Measurements from ENCODE around the gene LGALS16. TPM values are rescaled to one million over a fixed set of nuclear protein-coding genes. Genes with fewer than 3 reads are reported as not detected.
"Not testable (repeated sequence)": the region's sequence is repeated elsewhere in the genome, so short reads cannot be mapped to it uniquely, and the experiment has no call there.

The LGALS16 gene
- total RNA-seq, 1 donor from 2014 or later: not detected

DNA sequence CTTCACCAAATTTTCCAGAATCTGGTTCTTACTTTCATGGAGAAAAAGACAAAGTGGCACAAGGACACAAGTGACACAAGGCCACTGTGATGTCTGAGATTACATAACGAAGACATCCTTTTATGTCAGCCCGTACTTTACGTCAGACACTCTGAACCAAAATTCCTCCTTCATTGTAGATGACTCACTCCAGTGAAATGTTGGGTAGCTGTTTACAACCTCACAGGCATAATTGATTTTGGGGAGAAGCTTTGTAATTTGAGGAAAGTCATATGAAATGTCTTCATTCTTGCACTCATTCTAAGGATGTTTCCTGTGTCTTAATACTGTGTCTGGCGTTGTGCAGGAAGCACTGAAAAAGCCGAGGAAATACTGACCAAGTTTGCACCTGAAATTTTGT lies 28.6 kb downstream of the LGALS16 start:
- H3K4me3 Mint-ChIP-seq: no peak overlapping the region
- peaks cover 21% of the 10 kb centered on the region for H3K4me1 Mint-ChIP-seq
- H3K9me3 Mint-ChIP-seq: peaks cover 2% of the 10 kb centered on the region
- peaks cover 3% of the 10 kb centered on the region for H3K36me3 Mint-ChIP-seq (ENCODE audit: low read depth)
- DNase-seq: no peak
- no peak overlapping the region for H3K27ac Mint-ChIP-seq
- no peaks in the 10 kb centered on the region for H3K27me3 Mint-ChIP-seq
- intact Hi-C loops (cut with micrococcal nuclease): no loop called here

DNA sequence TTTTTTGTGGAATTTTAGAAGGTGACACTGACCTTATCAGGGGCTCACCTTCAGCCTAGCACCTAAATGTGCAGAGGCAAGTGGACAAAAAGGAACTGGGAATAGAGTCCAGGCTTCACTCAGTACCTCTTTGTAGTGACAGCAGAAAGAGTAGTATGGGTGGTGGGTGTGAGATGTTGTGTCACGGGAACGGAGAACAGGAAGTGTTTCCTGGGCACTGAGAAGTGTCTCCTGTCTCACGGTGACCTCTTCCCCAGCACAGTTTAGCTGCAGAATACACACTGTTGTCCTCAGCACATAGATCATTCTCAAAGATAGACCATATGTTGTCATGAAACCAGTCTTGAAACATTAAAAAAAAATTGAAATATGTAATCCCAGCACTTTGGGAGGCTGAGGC lies 31.0 kb downstream of the LGALS16 start:
- intact Hi-C loops (cut with micrococcal nuclease): no loop called here
- Mint-ChIP-seq H3K27ac (no peak overlapping the region), H3K9me3 (peaks cover 9% of the 10 kb centered on the region), H3K36me3 (ENCODE audit: low read depth) (peaks cover 3% of the 10 kb centered on the region), H3K4me1 (peaks cover 6% of the 10 kb centered on the region), H3K27me3 (peaks cover 6% of the 10 kb centered on the region), H3K4me3 (no peak overlapping the region)
- no peak for DNase-seq

DNA sequence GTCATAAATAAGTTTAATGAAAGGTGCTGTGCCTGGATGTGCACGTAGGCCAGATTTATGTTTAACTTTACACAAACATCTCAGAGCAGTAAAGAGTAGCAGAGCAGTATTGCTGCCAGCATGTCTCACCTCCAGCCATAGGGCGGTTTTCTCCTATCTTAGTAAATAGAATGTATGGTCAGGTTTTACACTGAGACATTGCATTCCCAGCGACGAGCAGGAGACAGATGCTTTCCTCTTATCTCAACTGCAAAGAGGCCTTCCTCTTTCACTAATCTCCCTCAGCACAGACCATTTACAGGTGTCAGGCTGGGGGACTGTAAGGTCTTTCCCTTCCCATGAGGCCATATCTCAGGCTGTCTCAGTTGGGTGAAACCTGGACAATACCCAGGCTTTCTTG lies 32.9 kb downstream of the LGALS16 start:
- intact Hi-C loops (cut with micrococcal nuclease); H3K9me3 Mint-ChIP-seq; H3K27ac Mint-ChIP-seq; H3K4me3 Mint-ChIP-seq; DNase-seq; H3K36me3 Mint-ChIP-seq (ENCODE audit: low read depth): not testable (repeated sequence)
- H3K27me3 Mint-ChIP-seq: peaks cover 11% of the 10 kb centered on the region
- H3K4me1 Mint-ChIP-seq: peaks cover 15% of the 10 kb centered on the region

DNA sequence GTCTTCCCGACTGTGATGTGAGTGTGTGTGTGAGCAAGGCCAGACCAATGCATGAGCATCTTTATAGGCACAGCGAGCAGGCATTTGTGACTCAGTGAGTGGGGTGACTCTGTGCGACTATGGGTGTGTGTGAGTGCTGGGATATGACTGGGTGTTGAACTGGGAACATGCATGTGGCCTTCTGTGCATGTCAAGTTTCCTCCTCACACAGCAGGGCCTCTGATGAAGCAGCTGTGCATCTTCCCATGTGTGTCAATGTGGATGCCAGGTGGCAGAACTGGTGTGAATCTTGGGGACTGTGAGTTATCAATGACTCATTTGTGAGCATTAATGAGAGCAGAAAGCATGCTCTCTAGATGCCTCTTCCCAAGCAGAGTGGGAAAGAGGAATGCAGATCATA lies 36.5 kb downstream of the LGALS16 start:
- peaks cover 9% of the 10 kb centered on the region for H3K4me1 Mint-ChIP-seq
- no peak for DNase-seq
- peaks cover 9% of the 10 kb centered on the region for H3K9me3 Mint-ChIP-seq
- no peak overlapping the region for H3K27ac Mint-ChIP-seq
- intact Hi-C loops (cut with micrococcal nuclease): no loop called here
- H3K36me3 Mint-ChIP-seq (ENCODE audit: low read depth): no peaks in the 10 kb centered on the region
- H3K27me3 Mint-ChIP-seq: peaks cover 18% of the 10 kb centered on the region
- H3K4me3 Mint-ChIP-seq: no peak overlapping the region

DNA sequence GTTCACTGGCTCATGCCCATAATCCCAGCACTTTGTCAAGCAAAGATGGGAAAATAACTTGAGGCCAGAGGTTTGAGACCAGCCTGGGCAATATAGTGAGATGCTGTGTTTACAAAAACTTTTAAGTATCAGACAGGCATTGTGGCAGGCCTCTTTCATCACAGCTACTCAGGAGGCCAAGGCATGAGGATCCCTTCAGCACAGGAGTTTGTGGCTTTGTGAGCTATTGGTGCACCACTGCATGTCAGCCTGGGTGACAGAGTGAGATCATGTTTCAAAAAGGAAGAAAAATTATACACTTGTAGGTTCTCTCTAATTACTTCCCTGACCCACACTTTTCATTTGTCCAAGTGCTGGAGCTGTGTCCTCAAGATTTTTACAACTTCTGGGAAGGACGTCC lies 37.1 kb downstream of the LGALS16 start:
- H3K36me3 Mint-ChIP-seq (ENCODE audit: low read depth): no peaks in the 10 kb centered on the region
- intact Hi-C loops (cut with micrococcal nuclease): no loop called here
- H3K27ac Mint-ChIP-seq: no peak overlapping the region
- H3K4me1 Mint-ChIP-seq: peaks cover 9% of the 10 kb centered on the region
- DNase-seq: no peak
- H3K9me3 Mint-ChIP-seq: peaks cover 9% of the 10 kb centered on the region
- H3K27me3 Mint-ChIP-seq: peaks cover 18% of the 10 kb centered on the region
- no peak overlapping the region for H3K4me3 Mint-ChIP-seq

DNA sequence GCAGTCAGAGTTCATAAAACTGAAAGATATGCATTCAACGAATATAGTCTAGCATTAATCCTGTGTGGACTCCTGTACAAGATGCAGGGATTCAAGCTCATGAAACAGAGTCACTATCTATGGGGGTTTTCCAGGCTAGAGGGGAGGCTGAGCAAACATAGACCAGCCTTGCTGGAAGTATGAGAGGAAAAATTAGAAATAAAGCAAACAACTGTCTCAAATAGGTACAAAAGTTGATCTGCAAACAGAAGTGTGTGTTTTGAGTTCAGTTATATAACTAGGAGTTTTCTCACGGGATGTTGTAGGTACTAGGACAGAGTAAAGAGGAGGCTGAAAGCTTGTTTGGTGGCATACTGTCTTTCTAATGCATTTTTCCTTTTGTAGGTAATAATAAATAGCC lies 40.0 kb downstream of the LGALS16 start:
- Mint-ChIP-seq H3K36me3 (ENCODE audit: low read depth) (no peaks in the 10 kb centered on the region), H3K9me3 (no peaks in the 10 kb centered on the region), H3K27me3 (peaks cover 14% of the 10 kb centered on the region), H3K4me1 (peaks cover 9% of the 10 kb centered on the region), H3K4me3 (no peak overlapping the region), H3K27ac (no peak overlapping the region)
- intact Hi-C loops (cut with micrococcal nuclease): no loop called here
- DNase-seq: no peak

DNA sequence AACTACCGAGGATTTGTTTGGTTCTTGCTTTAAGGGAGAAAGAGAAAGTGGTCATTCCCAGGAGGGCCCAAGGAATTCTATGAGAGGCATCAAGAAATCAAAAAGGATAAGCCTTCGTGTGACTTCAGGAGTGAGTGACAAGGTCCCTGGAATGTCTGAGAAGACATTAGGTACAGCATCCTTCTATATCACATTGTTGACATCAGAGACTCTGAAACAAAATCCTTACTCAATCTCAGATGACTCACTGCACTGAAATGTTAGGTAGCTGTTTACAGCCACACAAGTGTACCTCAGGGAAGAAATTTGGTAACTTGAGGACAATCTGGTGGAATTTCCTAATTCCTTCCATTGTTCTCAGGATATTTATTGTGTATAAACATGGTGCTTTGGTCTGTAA lies 40.7 kb downstream of the LGALS16 start:
- Mint-ChIP-seq H3K4me1 (peaks cover 9% of the 10 kb centered on the region), H3K4me3 (no peak overlapping the region), H3K27me3 (peaks cover 11% of the 10 kb centered on the region), H3K36me3 (ENCODE audit: low read depth) (no peaks in the 10 kb centered on the region), H3K9me3 (no peaks in the 10 kb centered on the region), H3K27ac (no peak overlapping the region)
- intact Hi-C loops (cut with micrococcal nuclease): no loop called here
- DNase-seq: no peak

DNA sequence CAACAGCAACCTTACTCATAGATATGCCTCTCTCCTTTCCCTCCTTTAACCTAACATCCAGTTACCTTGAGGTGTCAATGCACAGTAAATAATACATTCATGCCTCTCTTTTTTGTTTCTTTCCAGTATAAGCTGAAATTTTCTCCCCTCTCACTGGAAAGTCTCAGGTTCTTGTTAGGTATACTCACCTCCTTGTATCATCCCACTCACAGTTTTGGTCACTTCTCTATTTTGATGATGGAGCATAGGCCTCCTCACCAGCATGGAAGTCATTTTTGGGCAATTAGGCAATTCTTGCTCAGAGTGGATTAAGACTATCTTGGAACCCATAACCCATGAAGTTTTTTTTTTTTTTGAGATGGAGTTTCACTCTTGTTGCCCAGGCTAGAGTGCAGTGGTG lies 42.8 kb downstream of the LGALS16 start:
- H3K4me1 Mint-ChIP-seq: no peaks in the 10 kb centered on the region
- no peak overlapping the region for H3K4me3 Mint-ChIP-seq
- DNase-seq: no peak
- H3K27me3 Mint-ChIP-seq: peaks cover 7% of the 10 kb centered on the region
- H3K27ac Mint-ChIP-seq: no peak overlapping the region
- no peaks in the 10 kb centered on the region for H3K36me3 Mint-ChIP-seq (ENCODE audit: low read depth)
- intact Hi-C loops (cut with micrococcal nuclease): no loop called here
- no peaks in the 10 kb centered on the region for H3K9me3 Mint-ChIP-seq

DNA sequence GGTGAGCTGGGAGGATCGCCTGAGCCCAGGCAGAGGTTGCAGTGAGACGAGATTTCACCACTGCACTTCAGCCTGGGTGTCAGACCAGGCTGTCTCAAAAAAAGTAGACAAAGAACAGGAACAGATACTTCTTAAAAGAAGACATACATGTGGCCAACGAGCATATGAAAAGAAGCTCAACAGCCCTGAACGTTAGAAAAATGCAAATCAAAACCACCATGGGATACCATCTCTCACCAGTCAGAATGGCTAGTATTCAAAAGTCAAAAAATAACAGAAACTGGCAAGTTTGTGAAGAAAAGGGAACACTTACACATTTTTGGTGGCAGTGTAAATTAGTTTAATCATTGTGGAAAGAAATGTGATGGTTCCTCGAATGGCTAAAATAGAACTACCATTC lies 45.6 kb downstream of the LGALS16 start:
- Mint-ChIP-seq H3K36me3 (ENCODE audit: low read depth) (peaks cover 3% of the 10 kb centered on the region), H3K4me1 (peaks cover 19% of the 10 kb centered on the region), H3K27me3 (peaks cover 3% of the 10 kb centered on the region), H3K27ac (no peak overlapping the region), H3K4me3 (no peak overlapping the region), H3K9me3 (peaks cover 3% of the 10 kb centered on the region)
- intact Hi-C loops (cut with micrococcal nuclease): no loop called here
- DNase-seq: no peak

DNA sequence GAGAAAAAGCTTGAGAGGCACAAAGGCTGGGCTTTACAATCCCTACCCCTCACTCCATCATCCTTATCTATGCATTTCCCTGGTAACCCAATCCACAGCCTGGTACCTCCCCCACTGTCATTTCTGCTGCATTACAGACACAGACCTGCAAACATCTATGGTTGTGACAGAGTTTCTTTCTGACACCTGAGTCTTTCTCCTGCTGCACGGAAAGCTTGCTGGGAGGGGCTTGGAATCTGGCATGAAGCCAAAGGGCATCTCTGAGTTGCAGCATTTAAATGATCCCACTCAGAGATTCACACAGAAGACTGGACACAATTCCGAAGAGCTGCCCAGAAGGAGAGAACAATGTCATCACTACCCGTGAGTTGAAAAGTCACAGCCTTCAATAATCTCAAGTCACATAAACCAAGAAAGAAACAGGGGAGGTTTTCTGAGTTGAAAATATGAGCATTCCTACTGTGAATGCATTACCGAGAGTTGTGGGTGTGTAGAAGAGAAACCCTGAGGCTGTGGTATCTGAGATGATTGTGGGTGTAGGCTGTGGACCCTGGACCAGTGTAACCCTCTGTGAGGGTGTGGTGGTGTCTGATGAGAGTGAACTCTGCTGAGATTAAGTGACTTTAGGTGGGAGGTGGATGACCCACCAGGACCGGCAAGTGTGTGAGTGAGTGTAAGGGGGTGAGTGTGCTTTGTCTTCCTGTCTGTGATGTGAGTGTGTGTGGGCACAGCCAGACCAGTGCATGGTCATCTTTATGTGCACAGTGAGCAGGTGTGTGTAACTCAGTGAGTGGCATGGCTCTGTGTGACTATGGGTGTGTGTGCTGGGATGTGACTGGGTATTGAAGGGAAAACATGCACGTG lies 48.7 kb downstream of the LGALS16 start, which contains the start of gene LGALS14:
Gene LGALS14 (plus strand): TSS at position 301 of the 864 bp plus-strand sequence. CDS start 48 bp downstream, at position 349.
- Mint-ChIP-seq H3K27me3 (no peaks in the 10 kb centered on the region), H3K27ac (peak within 1 kb of the TSS; percentile 87), H3K4me3 (peak within 1 kb of the TSS; percentile 26), H3K4me1 (peaks cover 24% of the 10 kb centered on the region), H3K9me3 (peaks cover 15% of the 10 kb centered on the region), H3K36me3 (ENCODE audit: low read depth) (peaks cover 8% of the 10 kb centered on the region)
- intact Hi-C loops (cut with micrococcal nuclease): loop anchor here (1.0 kb wide), 1 partner anchor 25 kb away; no protein-coding TSS in a partner anchor
- no peak for DNase-seq

DNA sequence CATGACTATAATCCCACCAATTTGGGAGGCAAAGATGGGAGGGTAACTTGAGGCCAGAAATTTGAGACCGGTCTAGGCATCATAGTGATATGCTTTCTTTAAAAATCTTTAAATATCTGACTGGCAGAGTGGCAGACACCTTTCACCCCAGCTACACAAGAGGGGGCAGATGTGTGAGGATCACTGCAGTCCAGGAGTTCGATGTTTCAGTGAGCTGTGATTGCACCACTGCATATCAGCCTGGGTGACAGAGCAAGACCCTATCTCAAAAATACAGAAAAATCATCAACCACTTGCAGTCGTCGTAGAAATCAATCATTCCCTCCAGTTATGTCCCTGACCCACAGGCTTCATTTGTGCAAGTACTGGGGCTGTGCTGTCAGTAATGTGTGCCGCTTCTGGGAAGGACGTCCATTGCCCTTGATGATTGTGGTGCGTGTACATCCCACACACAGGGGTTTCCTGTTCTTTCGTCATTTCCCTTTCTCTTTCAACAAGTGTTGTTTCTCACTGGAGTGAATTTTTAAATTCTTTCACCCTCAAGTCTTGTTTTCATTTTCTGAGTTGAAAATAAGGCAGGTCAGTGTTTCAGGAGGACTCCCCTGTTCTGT lies 50.0 kb downstream of the LGALS16 start:
- H3K27ac Mint-ChIP-seq: peak overlapping the region; percentile 83
- no peaks in the 10 kb centered on the region for H3K27me3 Mint-ChIP-seq
- H3K4me1 Mint-ChIP-seq: peaks cover 32% of the 10 kb centered on the region
- intact Hi-C loops (cut with micrococcal nuclease): no loop called here
- H3K4me3 Mint-ChIP-seq: peak overlapping the region; percentile 29
- H3K9me3 Mint-ChIP-seq: peaks cover 23% of the 10 kb centered on the region
- DNase-seq: peak; percentile 74
- H3K36me3 Mint-ChIP-seq (ENCODE audit: low read depth): peaks cover 8% of the 10 kb centered on the region

DNA sequence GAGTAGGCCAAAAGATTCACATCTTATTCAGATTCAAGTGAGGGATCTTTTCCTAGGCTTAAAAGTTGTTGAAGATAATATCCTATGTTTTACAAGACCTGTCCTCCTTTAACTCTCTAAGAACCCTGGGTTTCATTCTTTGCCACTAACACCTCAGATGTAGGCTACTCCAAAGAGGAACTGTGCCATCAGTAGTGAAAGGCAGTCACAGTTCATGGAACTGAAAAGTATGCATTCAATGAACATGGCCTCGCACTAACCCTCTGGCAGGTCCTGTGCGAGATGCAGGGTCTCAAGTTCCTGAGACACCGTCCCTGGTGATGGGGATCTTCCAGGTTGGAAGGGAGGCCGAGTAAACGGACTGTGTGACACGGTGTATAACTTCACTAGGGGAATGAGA lies 52.9 kb downstream of the LGALS16 start:
- Mint-ChIP-seq H3K27me3 (no peaks in the 10 kb centered on the region), H3K9me3 (peaks cover 28% of the 10 kb centered on the region), H3K36me3 (ENCODE audit: low read depth) (peaks cover 8% of the 10 kb centered on the region), H3K4me3 (no peak overlapping the region), H3K4me1 (peaks cover 37% of the 10 kb centered on the region), H3K27ac (no peak overlapping the region)
- intact Hi-C loops (cut with micrococcal nuclease): no loop called here
- DNase-seq: no peak

DNA sequence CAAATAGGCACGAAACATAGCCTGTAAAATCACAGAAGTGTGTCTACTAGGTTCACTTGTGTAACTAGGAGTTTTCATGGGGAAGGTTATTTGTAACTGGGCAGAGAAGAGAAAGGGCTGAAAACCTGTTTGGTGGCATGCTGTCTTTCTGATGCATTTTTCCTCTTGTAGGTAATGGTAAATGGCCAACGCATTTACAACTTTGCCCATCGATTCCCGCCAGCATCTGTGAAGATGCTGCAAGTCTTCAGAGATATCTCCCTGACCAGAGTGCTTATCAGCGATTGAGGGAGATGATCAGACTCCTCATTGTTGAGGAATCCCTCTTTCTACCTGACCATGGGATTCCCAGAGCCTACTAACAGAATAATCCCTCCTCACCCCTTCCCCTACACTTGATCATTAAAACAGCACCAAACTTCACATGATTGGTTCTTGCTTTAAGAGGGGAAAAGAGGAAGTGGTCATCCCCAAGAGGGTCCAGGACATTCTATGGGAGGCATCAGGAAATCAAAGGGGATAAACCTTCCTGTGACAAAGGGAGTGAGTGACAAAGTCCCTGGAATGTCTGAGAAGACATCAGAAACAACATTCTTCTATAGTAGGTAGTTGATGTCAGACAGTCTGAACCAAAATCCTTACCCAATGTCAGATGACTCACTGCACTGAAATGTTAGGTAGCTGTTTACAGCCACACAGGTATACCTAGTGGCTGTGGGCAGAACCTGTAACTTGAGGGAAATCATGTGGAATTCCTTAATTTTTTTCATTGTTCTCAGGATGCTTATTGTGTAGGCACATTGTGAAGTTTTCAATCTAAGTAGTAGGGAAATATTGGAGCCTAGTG lies 53.5 kb downstream of the LGALS16 start:
- no peak for DNase-seq
- H3K9me3 Mint-ChIP-seq: peaks cover 28% of the 10 kb centered on the region
- H3K4me3 Mint-ChIP-seq: no peak overlapping the region
- peaks cover 34% of the 10 kb centered on the region for H3K4me1 Mint-ChIP-seq
- H3K27me3 Mint-ChIP-seq: no peaks in the 10 kb centered on the region
- no peak overlapping the region for H3K27ac Mint-ChIP-seq
- intact Hi-C loops (cut with micrococcal nuclease): no loop called here
- peaks cover 8% of the 10 kb centered on the region for H3K36me3 Mint-ChIP-seq (ENCODE audit: low read depth)
